Measurements from ENCODE around the gene PRKCD.

Gene PRKCD

DNA sequence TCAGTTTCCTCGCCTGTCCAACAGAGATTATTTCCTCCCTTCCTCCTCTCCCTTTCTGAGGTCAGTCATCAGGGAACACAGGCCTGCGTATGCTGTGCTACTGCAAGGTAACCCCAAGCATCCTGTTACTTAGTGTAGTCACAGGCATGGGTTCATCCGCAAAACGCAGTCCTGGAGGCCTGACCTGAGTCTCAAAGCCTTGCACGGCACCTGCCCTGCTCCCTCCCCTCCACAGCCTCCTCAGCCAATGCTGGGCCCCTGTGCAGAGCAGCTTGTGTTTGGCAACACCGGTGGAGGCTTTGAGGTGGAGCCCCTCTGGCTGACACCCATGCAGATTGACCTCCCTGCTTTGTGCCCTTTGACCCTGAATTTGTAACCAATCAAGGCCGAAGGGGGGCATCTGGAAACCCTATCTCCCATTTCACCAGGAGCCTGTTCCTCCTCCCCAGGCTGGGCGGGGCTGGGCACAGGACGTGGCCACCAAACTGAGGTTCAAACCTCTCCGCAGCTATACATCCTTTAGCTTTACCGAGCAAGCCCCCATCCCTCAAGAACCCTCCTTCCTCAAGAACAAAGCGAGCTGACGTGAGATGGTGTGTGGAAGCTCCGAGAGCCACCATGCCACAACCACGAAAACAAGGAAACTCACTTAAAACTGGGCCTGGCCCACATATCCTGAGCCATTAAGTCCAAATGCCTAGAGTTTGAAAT lies 73.3 kb downstream of the PRKCD start:
- TF ChIP-seq, protein P1, sequence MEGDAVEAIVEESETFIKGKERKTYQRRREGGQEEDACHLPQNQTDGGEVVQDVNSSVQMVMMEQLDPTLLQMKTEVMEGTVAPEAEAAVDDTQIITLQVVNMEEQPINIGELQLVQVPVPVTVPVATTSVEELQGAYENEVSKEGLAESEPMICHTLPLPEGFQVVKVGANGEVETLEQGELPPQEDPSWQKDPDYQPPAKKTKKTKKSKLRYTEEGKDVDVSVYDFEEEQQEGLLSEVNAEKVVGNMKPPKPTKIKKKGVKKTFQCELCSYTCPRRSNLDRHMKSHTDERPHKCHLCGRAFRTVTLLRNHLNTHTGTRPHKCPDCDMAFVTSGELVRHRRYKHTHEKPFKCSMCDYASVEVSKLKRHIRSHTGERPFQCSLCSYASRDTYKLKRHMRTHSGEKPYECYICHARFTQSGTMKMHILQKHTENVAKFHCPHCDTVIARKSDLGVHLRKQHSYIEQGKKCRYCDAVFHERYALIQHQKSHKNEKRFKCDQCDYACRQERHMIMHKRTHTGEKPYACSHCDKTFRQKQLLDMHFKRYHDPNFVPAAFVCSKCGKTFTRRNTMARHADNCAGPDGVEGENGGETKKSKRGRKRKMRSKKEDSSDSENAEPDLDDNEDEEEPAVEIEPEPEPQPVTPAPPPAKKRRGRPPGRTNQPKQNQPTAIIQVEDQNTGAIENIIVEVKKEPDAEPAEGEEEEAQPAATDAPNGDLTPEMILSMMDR (IDR thresholded peaks at IDR 0.05; ENCODE audit: control insufficient read depth, extremely low read depth, insufficient read depth) = no peak
- no peak overlapping the region for H3K4me3 ChIP-seq (ENCODE audit: low read depth, low read length)
- DNase-seq (ENCODE audit: low read depth) = no peak

DNA sequence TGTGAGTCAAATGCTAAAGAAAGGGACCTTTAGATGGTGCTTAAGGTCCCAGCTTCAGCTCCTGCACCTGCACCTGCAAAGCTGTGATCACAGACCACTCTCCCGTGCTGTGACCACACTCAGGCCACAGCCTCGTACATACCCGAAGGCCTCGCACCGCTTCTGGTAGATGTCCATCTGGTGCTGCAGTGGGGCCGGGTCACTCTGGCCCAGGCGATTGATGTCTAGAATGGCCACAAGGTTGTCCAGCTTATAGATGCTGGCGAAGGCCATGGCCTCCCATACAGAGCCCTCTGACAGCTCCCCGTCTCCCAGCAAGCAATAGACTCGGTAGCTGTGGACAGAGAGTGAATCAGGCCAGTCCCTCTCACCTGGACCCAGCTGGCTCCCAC lies 73.8 kb downstream of the PRKCD start:
- no peak overlapping the region for H3K4me3 ChIP-seq (ENCODE audit: low read depth, low read length)
- DNase-seq (ENCODE audit: low read depth) = no peak
- TF ChIP-seq, protein P1 (IDR thresholded peaks at IDR 0.05; ENCODE audit: control insufficient read depth, extremely low read depth, insufficient read depth) = no peak

DNA sequence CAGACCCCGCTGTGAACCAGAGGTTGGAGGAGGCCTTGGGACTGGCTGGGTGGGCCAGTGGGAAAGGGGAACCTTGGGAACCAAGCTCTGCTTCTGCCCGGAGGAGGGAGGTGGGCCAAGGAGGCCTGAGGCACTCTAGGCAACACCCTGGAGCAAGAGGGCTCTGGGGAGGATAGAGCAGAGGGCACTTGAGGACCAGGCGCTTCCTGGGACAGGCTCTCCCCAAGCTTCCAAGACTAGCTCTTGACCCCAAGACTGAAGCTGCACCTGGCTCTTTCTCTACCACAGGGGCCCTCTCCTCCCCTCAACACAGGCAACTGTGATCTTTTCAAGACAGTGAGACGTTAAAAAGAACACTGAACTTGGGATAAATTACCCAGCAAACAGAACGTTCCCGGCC lies 74.5 kb downstream of the PRKCD start:
- TF ChIP-seq, protein P1 (IDR thresholded peaks at IDR 0.05; ENCODE audit: control insufficient read depth, extremely low read depth, insufficient read depth) = no peak
- no peak for DNase-seq (ENCODE audit: low read depth)
- no peak overlapping the region for H3K4me3 ChIP-seq (ENCODE audit: low read depth, low read length)

DNA sequence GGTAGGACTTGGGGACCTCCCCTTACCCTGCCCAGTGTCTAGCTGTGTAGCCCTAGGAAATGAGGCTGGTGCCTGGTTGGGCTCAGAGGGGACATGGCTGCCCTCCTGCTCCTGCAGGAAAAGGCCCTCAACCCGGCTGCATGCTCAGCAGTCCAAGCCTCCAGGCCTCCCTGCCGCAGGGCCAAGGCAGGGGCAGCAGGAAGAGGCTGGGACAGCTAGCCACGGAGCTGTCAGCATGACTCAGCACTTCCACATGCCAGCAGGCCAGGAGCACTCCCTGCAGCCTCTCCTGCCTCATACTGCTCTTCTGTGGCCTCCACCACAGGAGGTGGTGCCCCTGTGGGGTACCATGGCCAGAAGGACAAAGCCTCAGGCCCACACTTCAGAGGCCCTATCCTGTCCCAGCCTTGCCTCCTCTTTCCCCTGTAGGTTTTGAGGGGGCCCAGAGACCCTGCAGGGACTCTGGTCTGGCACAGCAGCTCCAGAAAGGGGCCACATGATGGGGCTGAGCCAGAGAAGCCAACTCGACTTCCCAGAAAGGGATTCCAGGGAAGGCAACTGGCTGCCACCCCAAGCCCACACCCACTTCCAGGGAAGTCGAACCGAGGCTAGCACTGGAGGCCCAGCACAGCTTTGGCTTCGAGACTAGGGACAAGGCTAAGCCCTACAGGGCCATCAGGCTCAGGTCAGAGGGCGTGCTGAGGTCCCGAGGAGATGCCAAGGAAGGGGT lies 75.3 kb downstream of the PRKCD start:
- DNase-seq (ENCODE audit: low read depth) = no peak
- TF ChIP-seq, protein P1 (IDR thresholded peaks at IDR 0.05; ENCODE audit: control insufficient read depth, extremely low read depth, insufficient read depth) = no peak
- H3K4me3 ChIP-seq (ENCODE audit: low read depth, low read length) = no peak overlapping the region

DNA sequence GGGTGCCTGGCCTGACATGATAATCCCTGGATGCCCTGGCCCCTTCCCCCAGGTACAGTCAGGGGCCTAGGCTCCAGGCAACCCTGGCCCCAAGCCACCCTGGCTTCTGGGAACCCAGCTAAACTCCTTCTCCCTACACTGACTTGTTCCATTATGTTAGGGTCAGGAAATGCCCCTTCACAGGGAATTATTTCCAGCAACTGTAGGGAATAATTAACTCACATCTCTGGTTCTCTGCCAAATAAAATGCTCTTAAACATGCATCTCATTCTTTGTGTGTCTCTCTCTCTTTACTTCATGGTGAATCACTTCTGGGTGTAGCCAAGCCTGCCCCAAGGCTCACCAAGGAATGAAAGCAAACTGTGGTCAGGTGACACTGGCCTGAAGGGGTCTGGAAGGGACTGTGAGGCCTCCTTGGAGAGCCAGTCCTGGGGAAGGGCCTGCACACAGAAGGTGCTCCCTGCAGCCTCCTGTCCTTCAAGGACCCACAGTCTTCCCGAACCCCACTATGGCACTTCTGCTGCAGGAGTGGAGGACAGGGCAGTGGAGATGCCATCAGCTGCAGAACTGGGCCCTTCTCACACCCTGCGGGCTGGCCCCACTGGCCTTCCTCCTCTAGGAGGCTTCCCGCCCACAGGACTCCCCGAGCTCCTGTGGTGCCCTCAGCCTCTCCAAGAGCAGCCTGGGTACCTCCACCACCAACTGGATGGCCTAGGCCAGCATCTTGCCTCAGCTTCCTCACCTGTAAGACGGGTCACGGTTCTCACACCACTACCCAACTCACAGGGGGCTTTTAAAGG lies 77.2 kb downstream of the PRKCD start:
- no peak overlapping the region for H3K4me3 ChIP-seq (ENCODE audit: low read depth, low read length)
- DNase-seq (ENCODE audit: low read depth) = no peak
- TF ChIP-seq, protein P1 (IDR thresholded peaks at IDR 0.05; ENCODE audit: control insufficient read depth, extremely low read depth, insufficient read depth) = no peak

DNA sequence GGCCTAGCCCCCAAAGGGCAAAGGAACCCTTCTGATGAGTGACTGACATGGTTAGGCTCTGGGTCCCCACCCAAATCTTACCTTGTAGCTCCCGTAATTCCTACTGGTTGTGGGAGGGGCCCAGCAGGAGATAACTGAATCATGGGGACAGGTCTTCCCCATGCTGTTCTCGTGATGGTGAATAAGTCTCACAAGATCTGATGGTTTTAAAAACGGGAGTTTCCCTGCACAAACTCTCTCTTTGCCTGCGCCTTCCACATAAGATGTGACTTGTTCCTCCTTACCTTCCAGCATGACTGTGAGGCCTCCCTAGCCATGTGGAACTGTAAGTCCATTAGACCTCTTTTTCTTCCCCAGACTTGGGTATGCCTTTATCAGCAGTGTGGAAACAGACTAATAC lies 77.9 kb downstream of the PRKCD start:
- TF ChIP-seq, protein P1 (IDR thresholded peaks at IDR 0.05; ENCODE audit: control insufficient read depth, extremely low read depth, insufficient read depth) = no peak
- H3K4me3 ChIP-seq (ENCODE audit: low read depth, low read length) = no peak overlapping the region
- no peak for DNase-seq (ENCODE audit: low read depth)
